Activated naive CD8-positive, alpha-beta T cell treated with anti-CD3 and anti-CD28 coated beads for 36 hours (primary cell): Measurements from ENCODE around the gene SLC25A25. TPM values are rescaled to one million over a fixed set of nuclear protein-coding genes. Genes with fewer than 3 reads are reported as not detected.
"Not testable (repeated sequence)": the region's sequence is repeated elsewhere in the genome, so short reads cannot be mapped to it uniquely, and the experiment has no call there.

ENCODE experiments used
- DNase-seq: peaks from one replicate; pipeline ENCODE4 v3.0.0; 2021
- H3K27ac Mint-ChIP-seq: one replicate; pipeline ENCODE4 v1.8.0; 2022; ENCODE audit warnings: mild to moderate bottlenecking, moderate library complexity, mixed read lengths
- H3K27me3 Mint-ChIP-seq: one replicate; pipeline ENCODE4 v1.8.0; 2022; ENCODE audit warnings: mild to moderate bottlenecking, mixed read lengths
- H3K36me3 Mint-ChIP-seq: one replicate; pipeline ENCODE4 v1.8.0; 2021; ENCODE audit warnings: mild to moderate bottlenecking, mixed read lengths
- H3K4me1 Mint-ChIP-seq: one replicate; pipeline ENCODE4 v1.8.0; 2021; ENCODE audit warnings: mixed read lengths
- H3K4me3 Mint-ChIP-seq: one replicate; pipeline ENCODE4 v1.8.0; 2022; ENCODE audit warnings: mild to moderate bottlenecking, moderate library complexity, mixed read lengths
- H3K9me3 Mint-ChIP-seq: one replicate; pipeline ENCODE4 v1.8.0; 2022; ENCODE audit warnings: mixed read lengths
- total RNA-seq, 2 experiments: library from RNA; stranded (reverse); gene quantifications; one replicate each; pipeline ENCODE4 v1.2.3, GENCODE V29; 2021

Gene SLC25A25
- total RNA-seq, 2 experiments from 2014 or later = 13.0 to 14.5 TPM

GRCh38 chr9:128059365-128059983, 8.6 kb upstream of the SLC25A25 start:
- Mint-ChIP-seq H3K36me3 (peaks cover 9% of the 10 kb centered on the region), H3K27me3 (no peaks in the 10 kb centered on the region), H3K9me3 (no peaks in the 10 kb centered on the region), H3K27ac (no peak overlapping the region), H3K4me1 (peaks cover 24% of the 10 kb centered on the region), H3K4me3 (no peak overlapping the region)
- DNase-seq = no peak

GRCh38 chr9:128061275-128061960, 6.6 kb upstream of the SLC25A25 start:
- Mint-ChIP-seq H3K4me3 (peak overlapping the region; percentile 65), H3K9me3 (no peaks in the 10 kb centered on the region), H3K27me3 (no peaks in the 10 kb centered on the region), H3K4me1 (peaks cover 36% of the 10 kb centered on the region), H3K36me3 (peaks cover 18% of the 10 kb centered on the region), H3K27ac (peak overlapping the region; percentile 78)
- no peak for DNase-seq

GRCh38 chr9:128062279-128062678, 5.8 kb upstream of the SLC25A25 start:
- no peak for DNase-seq
- no peaks in the 10 kb centered on the region for H3K9me3 Mint-ChIP-seq
- peaks cover 18% of the 10 kb centered on the region for H3K36me3 Mint-ChIP-seq
- H3K27ac Mint-ChIP-seq = peak overlapping the region; percentile 50
- no peaks in the 10 kb centered on the region for H3K27me3 Mint-ChIP-seq
- H3K4me1 Mint-ChIP-seq = peaks cover 36% of the 10 kb centered on the region
- H3K4me3 Mint-ChIP-seq = peak overlapping the region; percentile 34

DNA sequence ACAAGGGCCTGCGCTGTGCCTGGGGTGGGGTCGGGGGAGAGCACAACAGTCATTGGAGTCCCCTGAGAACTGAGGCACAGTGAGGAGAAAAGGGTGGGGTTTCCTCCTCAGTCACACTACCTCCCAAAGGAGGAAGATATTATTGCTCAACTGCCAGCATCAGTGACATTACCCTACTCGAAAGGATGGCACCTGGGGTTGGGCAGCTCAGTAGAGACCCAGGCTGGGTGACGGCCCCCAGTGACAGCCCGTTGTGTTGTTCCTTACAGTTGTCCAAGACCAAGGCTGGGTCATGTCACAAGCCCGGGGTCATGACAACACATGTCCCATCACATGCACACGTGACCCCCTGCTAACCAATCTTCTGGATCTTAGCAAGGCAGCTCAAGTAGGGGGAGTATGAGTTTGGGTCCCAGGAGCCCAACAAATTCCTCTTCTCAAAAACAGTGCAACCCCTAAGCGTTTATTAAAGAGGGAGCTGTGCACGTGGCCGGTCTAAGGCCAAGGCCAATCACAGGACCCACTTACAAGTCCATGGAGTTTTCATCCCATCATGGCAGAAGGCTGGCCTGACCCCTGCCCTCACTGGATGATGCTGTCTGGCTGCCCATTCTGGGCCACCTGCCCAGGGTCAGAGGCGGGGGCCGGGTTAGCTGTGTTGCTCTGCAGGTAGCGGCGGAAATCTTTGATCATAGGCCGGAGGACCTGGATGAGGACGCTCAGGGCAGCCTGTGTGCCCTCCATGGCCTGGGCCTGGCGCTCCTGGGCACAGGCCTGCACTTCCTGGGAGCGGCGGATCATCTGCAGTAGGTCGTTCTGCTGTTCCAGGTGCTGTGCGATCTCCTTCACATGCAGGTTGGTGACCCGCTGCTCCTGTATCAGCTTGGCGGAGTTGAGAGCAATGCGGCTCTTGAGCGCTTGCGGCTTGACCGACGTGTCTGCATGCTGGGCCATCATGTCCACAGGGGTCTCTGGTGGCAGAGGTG, 4.9 kb upstream of the SLC25A25 start:
- Mint-ChIP-seq H3K4me3 (no peak overlapping the region), H3K27me3 (no peaks in the 10 kb centered on the region), H3K4me1 (peaks cover 36% of the 10 kb centered on the region), H3K36me3 (peaks cover 18% of the 10 kb centered on the region), H3K9me3 (no peaks in the 10 kb centered on the region), H3K27ac (no peak overlapping the region)
- no peak for DNase-seq

DNA sequence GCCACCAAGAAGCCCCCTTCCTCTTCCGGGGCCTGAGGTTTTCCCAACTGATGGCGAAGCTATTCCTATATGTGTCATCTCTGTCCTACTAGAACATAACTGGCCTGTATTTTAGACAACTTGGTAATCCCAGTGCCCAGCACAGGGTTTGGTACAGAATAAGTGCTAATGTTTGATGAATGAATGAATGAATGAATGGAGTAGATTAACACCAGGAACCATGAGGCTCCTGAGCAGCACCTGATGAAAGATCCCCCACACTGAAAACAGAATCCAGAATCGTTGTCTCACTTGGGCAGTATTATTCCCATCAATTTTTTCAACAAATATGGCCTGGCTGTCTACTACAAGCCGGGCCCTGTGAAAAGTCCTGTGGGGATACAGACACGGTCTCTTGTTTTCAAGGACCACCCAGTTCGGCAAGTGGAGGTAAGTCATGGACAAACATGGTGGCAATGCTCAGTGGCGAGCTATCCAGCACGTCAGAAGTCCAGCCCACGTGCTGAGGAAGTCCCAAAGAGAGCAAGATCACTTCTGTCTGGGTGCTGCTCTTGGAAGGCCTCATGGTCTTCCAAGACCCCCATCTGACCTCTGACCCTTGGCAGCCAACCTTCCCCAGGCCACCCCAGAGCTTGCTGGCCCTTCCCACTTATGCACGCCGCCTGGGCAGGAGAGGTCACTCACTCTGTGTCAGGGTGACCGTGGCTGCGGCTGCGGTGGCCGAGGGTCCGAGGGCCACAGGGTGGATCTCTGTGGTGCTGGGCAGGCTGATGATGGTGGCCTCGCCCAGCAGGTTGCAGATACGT, 1.9 kb upstream of the SLC25A25 start:
- Mint-ChIP-seq H3K4me1 (peaks cover 45% of the 10 kb centered on the region), H3K36me3 (peaks cover 27% of the 10 kb centered on the region), H3K4me3 (no peak overlapping the region), H3K27ac (no peak overlapping the region), H3K27me3 (no peaks in the 10 kb centered on the region), H3K9me3 (peaks cover 1% of the 10 kb centered on the region)
- DNase-seq = no peak

GRCh38 chr9:128066713-128067644, 1.1 kb upstream of the SLC25A25 start, which contains the start of gene NAIF1:
NAIF1 (minus strand) TSS chr9:128067320; CDS start chr9:128067101, 219 bp downstream.
- peak; percentile 96 for DNase-seq
- Mint-ChIP-seq H3K4me3 (peak within 1 kb of the TSS; percentile 85), H3K36me3 (peaks cover 25% of the 10 kb centered on the region), H3K4me1 (peaks cover 43% of the 10 kb centered on the region), H3K27me3 (no peaks in the 10 kb centered on the region), H3K27ac (no peak within 1 kb of the TSS), H3K9me3 (peaks cover 1% of the 10 kb centered on the region)

DNA sequence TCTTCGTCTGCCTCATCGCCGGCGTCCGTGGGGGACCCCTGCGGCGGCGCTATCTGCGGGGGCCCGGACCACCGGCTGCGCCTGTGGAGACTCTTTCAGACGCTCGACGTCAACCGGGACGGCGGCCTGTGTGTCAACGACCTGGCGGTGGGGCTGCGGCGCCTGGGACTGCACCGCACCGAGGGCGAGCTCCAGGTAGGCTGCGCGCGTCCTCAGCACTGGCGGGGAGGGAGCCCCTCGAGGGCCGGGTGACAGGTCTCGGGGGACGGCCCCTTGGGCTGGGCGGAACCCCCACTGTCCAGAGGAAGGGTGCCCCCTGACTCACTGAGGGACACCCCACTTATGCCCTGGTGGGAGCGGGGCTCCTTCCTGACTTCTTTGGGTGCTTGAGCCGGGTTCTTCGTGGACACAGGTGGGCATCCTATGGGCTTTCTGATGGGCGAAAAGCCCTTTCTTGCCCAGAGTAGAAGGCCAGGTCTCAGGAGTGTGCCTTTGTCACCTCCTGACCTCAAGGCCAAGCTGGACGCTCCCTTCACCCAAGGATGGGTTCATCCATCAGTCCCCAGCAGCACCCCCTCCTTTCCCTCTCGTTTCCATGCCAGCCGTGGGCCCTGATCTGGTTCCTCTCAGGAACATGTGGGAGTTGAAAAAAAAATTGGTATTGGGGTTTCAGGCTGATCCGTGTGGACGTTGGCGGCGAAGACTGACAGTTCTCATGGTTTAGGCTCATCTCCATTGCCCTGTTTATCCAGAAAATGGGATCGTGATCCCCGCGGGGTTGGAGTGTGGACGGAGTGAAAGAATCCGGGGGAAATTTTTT, 564 bp downstream of the SLC25A25 start:
- H3K27me3 Mint-ChIP-seq = no peaks in the 10 kb centered on the region
- H3K9me3 Mint-ChIP-seq = peaks cover 1% of the 10 kb centered on the region
- peaks cover 27% of the 10 kb centered on the region for H3K36me3 Mint-ChIP-seq
- H3K4me3 Mint-ChIP-seq = peak overlapping the region; percentile 85
- peaks cover 51% of the 10 kb centered on the region for H3K4me1 Mint-ChIP-seq
- peak overlapping the region; percentile 75 for H3K27ac Mint-ChIP-seq
- DNase-seq = no peak

DNA sequence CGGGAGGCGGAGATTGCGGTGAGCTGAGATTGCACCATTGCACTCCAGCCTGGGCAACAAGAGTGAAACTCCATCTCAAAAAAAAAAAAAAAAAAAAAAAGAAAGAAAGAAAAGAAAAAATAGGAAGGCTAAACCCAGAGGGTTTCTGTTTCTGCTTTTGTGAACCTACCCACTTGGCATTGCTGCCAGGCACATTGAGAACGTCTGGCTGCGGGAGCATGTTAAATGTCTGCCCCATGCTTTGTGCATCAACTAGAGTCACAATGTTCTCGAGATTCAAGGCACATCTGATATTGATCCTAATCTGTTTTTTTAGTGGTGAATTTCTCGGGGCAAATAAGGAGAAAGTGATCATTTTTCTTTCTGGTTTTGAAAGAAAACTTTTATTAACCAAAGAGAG, 2.8 kb downstream of the SLC25A25 start:
- Mint-ChIP-seq H3K9me3 (peaks cover 1% of the 10 kb centered on the region), H3K4me1 (peaks cover 40% of the 10 kb centered on the region), H3K27ac (peak overlapping the region; percentile 89), H3K27me3 (no peaks in the 10 kb centered on the region), H3K36me3 (peaks cover 30% of the 10 kb centered on the region), H3K4me3 (peak overlapping the region; percentile 66)
- DNase-seq = no peak

DNA sequence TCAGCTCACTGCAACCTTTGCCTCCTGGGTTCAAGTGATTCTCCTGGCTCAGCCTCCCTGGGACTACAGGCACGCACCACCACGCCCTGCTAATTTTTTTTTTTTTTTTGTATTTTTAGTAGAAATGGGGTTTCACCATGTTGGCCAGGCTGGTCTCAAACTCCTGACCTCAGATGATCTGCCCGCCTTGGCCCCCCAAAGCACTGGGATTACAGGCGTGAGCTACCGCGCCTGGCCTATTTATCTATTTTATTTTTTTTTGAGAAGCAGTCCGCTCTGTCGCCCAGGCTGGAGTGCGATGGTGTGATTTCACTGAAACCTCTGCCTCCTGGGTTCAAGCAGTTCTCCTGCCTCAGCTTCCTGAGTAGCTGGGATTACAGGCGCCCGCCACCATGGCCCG, 3.4 kb downstream of the SLC25A25 start:
- Mint-ChIP-seq H3K4me3 (peak overlapping the region; percentile 79), H3K4me1 (peaks cover 36% of the 10 kb centered on the region), H3K36me3 (peaks cover 28% of the 10 kb centered on the region), H3K27ac (peak overlapping the region; percentile 89)
- H3K27me3 Mint-ChIP-seq, DNase-seq, H3K9me3 Mint-ChIP-seq: not testable (repeated sequence)

DNA sequence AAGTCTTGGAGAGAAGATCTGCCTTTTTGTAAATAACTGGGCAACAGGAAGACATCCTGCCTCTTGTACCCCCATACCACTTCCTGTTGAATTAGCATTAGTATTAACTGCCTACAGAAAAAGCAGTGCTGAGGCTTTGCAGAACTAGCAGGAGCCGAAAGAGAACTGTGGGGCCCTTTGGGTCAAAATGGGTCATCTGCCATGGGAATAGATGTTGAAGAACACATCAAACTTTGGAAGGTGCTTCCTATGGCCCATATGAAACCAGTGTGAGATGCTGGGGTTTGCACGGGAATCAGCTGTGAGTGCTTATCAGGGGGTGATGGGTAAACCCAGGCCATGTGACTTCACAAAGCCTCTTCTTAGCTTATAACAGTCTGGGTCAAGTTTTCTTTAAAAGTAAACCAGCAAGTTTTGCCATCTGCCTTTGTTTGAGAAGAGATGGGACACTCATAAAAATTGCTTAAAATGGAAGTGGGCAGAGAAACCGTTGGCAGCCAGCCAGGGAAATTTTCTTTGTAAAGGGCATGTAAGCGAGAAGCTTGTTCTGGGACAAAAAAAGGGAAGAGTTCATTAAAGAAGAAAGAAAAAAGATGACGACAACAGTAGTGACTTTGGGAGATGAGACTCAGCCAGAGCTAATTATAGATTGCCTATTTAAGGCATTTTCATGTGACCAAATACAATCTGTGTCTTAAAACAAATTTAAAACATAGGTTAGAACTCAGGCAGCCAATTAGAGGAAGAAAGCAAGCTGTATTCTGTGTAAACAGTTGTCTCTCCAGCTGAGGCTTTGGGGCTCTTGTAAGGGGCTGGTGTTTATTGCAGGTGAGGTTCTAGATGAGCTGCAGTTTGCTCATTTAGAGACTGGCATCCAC, 4.4 kb downstream of the SLC25A25 start:
- Mint-ChIP-seq H3K27ac (peak overlapping the region; percentile 89), H3K4me3 (peak overlapping the region; percentile 79), H3K36me3 (peaks cover 35% of the 10 kb centered on the region), H3K4me1 (peaks cover 41% of the 10 kb centered on the region), H3K9me3 (peaks cover 1% of the 10 kb centered on the region), H3K27me3 (no peaks in the 10 kb centered on the region)
- peak; percentile 54 for DNase-seq

GRCh38 chr9:128073253-128073886, 5.3 kb downstream of the SLC25A25 start:
- no peak for DNase-seq
- Mint-ChIP-seq H3K36me3 (peaks cover 41% of the 10 kb centered on the region), H3K4me1 (peaks cover 49% of the 10 kb centered on the region), H3K27ac (peak overlapping the region; percentile 89), H3K9me3 (peaks cover 1% of the 10 kb centered on the region), H3K27me3 (no peaks in the 10 kb centered on the region), H3K4me3 (no peak overlapping the region)
